Smooth muscle cell (in vitro differentiated cells): ENCODE results near the gene TOR1B. TPM values are rescaled to one million over a fixed set of nuclear protein-coding genes. Genes with fewer than 3 reads are reported as not detected.

Experiments
- DNase-seq: peaks from one replicate; lab custom pipeline; 2025; ENCODE audit not compliant: unreplicated experiment; lab: John Stamatoyannopoulos, UW
- H2AFZ ChIP-seq: fragments of 200-600 bp; sonication (generic); 2 replicates; pipeline ENCODE4 v1.6.0; 2016; ENCODE audit warnings: antibody characterized with exemption, low read depth, mild to moderate bottlenecking
- H3F3A ChIP-seq: fragments of 200-600 bp; sonication (generic); 2 replicates; pipeline ENCODE4 v1.6.0; 2017; ENCODE audit warnings: antibody characterized with exemption, low read depth
- H3K27ac ChIP-seq: fragments of 200-600 bp; sonication (generic); 2 replicates; pipeline ENCODE4 v1.5.1; 2016; ENCODE audit warnings: low read depth, mild to moderate bottlenecking
- H3K27me3 ChIP-seq: fragments of 200-600 bp; sonication (generic); 2 replicates; pipeline ENCODE4 v1.6.1; 2016; ENCODE audit warnings: low read depth, mild to moderate bottlenecking
- H3K36me3 ChIP-seq: fragments of 200-600 bp; sonication (generic); 2 replicates; pipeline ENCODE4 v1.5.1; 2016; ENCODE audit warnings: low read depth
- H3K4me1 ChIP-seq: fragments of 200-600 bp; sonication (generic); 2 replicates; pipeline ENCODE4 v1.5.1; 2016; ENCODE audit warnings: low read depth
- H3K4me2 ChIP-seq: fragments of 200-600 bp; sonication (generic); 2 replicates; pipeline ENCODE4 v1.6.0; 2016; ENCODE audit warnings: mild to moderate bottlenecking
- H3K4me3 ChIP-seq: fragments of 200-600 bp; sonication (generic); 2 replicates; pipeline ENCODE4 v1.5.1; 2016; ENCODE audit warnings: mild to moderate bottlenecking
- H3K79me2 ChIP-seq: fragments of 200-600 bp; sonication (generic); 2 replicates; pipeline ENCODE4 v1.6.0; 2016; ENCODE audit warnings: low read depth, mild to moderate bottlenecking
- H3K9ac ChIP-seq: fragments of 200-600 bp; sonication (generic); 2 replicates; pipeline ENCODE4 v1.6.0; 2016; ENCODE audit warnings: low read depth
- H3K9me3 ChIP-seq: fragments of 200-600 bp; sonication (generic); replicated peaks from 2 replicates; pipeline ENCODE4 v1.5.1; 2016; ENCODE audit warnings: low read depth
- H4K20me1 ChIP-seq: fragments of 200-600 bp; sonication (generic); 2 replicates; pipeline ENCODE4 v1.6.0; 2016; ENCODE audit warnings: low read depth
- WGBS: methylation state at CpG from one replicate; pipeline ENCODE4 v1.1.7; 2016; ENCODE audit warnings: low lambda C conversion rate; 5-methylcytosine and 5-hydroxymethylcytosine counted together
- polyA plus RNA-seq: library from polyadenylated mRNA; unstranded; fragments of >200 nt; fragmentation: Nextera tagmentation; extraction: Ambion mirVana; gene quantifications from 2 replicates; pipeline ENCODE4 v1.2.1, GENCODE V29; 2016
- total RNA-seq: library from RNA; depleted of rRNA; stranded (reverse); fragments of >200 nt; gene quantifications from 2 replicates; pipeline ENCODE4 v1.2.3, GENCODE V29; 2014
- TF ChIP-seq, protein P1 (sequence below): fragments of 200-600 bp; sonication (generic); IDR thresholded peaks from 2 replicates; pipeline ENCODE4 v1.5.1; 2017; ENCODE audit warnings: borderline replicate concordance, mild to moderate bottlenecking, antibody characterized with exemption; ENCODE audit not compliant: insufficient read depth, poor library complexity, severe bottlenecking

Gene TOR1B
- total and polyA plus RNA-seq, 2 experiments from 2014 or later = 10.3 to 60.0 TPM

DNA sequence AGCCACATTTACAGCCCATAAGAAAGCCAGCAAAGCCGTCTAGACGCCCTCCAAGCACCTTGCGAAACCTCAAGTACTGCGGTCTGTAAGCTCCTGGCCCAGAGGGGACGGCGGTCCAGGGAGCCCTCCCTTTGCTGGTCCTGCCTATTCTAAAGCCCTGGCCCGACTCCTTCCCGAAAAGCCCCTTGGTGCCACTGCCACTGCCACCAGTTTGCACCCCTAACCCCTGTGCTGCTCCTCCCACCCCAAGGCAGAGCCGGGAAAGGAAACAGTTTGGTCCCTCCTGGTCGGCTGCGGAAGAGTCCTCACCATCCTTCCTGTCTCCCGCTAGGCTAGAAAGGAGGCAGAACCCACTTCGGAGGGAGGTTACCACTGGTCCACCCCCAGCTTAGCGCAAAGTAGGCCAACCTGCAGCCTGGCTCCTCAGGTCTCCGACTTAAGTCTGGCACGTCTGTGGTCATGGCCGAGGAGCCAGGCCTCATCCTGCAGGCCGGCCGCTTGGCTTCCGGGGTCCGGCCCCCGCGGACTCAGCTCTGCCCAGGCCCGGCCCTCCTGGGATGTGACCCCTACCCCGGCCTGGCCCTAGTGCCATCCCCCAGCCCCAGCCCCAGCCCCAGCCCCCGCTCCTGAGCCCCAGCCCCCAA, 20.0 kb downstream of the TOR1B start:
- peak overlapping the region; percentile 73 for H3K9ac ChIP-seq
- 22% methylated on average over 25 of the region's 26 CpGs for WGBS
- H3F3A ChIP-seq = no peaks in the 10 kb centered on the region
- peak overlapping the region; percentile 91 for H3K4me2 ChIP-seq
- peaks cover 6% of the 10 kb centered on the region for H3K4me1 ChIP-seq
- H3K4me3 ChIP-seq = peak overlapping the region; percentile 78
- H3K27me3 ChIP-seq = no peaks in the 10 kb centered on the region
- no peaks in the 10 kb centered on the region for H4K20me1 ChIP-seq
- no peaks in the 10 kb centered on the region for H3K36me3 ChIP-seq
- DNase-seq = no peak
- TF ChIP-seq, protein P1, sequence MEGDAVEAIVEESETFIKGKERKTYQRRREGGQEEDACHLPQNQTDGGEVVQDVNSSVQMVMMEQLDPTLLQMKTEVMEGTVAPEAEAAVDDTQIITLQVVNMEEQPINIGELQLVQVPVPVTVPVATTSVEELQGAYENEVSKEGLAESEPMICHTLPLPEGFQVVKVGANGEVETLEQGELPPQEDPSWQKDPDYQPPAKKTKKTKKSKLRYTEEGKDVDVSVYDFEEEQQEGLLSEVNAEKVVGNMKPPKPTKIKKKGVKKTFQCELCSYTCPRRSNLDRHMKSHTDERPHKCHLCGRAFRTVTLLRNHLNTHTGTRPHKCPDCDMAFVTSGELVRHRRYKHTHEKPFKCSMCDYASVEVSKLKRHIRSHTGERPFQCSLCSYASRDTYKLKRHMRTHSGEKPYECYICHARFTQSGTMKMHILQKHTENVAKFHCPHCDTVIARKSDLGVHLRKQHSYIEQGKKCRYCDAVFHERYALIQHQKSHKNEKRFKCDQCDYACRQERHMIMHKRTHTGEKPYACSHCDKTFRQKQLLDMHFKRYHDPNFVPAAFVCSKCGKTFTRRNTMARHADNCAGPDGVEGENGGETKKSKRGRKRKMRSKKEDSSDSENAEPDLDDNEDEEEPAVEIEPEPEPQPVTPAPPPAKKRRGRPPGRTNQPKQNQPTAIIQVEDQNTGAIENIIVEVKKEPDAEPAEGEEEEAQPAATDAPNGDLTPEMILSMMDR = no peak
- no peak overlapping the region for H2AFZ ChIP-seq
- peaks cover 19% of the 10 kb centered on the region for H3K79me2 ChIP-seq
- no peaks in the 10 kb centered on the region for H3K9me3 ChIP-seq
- H3K27ac ChIP-seq = no peak overlapping the region

DNA sequence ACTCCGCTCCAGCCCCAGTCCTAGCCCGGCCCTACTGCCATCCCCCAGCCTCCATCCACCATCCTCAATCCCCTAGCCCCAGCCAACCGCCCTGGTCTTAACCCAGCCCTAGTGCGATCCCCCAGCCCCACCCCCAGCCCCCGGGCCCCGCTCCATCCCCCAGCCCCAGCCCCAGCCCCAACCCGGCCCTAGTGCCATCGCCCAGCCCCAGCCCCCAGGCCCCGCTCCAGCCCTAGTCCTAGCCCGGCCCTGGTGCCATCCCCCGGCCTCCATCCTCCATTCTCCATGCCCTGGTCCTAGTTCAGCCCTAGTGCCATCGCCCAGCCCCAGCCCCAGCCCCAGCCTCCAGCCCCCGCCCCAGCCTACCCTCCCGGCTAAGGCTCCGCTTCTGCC, 20.6 kb downstream of the TOR1B start:
- H3K27ac ChIP-seq = no peak overlapping the region
- no peaks in the 10 kb centered on the region for H3K27me3 ChIP-seq
- peaks cover 19% of the 10 kb centered on the region for H3K79me2 ChIP-seq
- TF ChIP-seq, protein P1 = no peak
- no peaks in the 10 kb centered on the region for H3F3A ChIP-seq
- H3K4me1 ChIP-seq = peaks cover 6% of the 10 kb centered on the region
- no peaks in the 10 kb centered on the region for H4K20me1 ChIP-seq
- no peaks in the 10 kb centered on the region for H3K9me3 ChIP-seq
- no peak for DNase-seq
- peak overlapping the region; percentile 73 for H3K9ac ChIP-seq
- H3K4me2 ChIP-seq = peak overlapping the region; percentile 91
- H2AFZ ChIP-seq = no peak overlapping the region
- peak overlapping the region; percentile 78 for H3K4me3 ChIP-seq
- WGBS = 3% methylated on average over 4 of the region's 15 CpGs
- H3K36me3 ChIP-seq = no peaks in the 10 kb centered on the region

DNA sequence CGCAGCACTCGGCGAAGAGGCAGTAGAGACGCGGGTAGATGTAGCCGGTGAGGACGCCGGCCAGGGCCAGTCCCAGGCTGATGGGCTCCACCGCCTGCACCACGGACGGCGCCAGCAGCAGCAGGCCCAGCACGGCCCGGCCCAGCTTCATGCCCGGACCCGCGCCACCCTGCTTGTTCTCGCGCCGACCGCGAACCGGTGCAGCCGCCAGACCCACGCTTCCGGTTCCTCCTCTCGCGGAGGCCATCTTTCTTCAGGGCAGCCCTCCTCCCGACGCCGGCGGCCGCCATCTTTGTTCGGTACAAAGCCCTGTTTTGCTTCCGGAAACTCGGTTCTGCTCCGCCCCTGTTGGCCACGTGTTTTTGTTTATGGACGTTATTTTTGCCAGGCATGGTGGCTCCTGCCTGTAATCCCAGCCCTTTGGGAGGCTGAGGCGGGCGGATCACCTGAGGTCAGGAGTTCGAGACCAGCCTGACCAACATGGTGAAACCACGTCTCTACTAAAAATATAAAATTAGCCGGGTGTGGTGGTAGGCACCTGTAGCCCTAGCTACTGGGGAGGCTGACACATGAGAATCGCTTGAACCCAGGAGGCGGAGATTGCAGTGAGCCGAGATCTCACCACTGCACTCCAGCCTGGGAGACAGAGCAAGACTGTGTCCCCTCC, 21.1 kb downstream of the TOR1B start, which contains the start of gene TOR1A:
Gene TOR1A, minus strand, starts transcription at position 202 of the 667 bp plus-strand sequence. Its CDS starts 51 bp downstream, at position 151.
- H3K9me3 ChIP-seq = no peaks in the 10 kb centered on the region
- peak within 1 kb of the TSS; percentile 73 for H3K9ac ChIP-seq
- no peaks in the 10 kb centered on the region for H4K20me1 ChIP-seq
- TF ChIP-seq, protein P1 = no peak
- H3K4me2 ChIP-seq = peak within 1 kb of the TSS; percentile 91
- no peak within 1 kb of the TSS for H3K27ac ChIP-seq
- DNase-seq = peak; percentile 61
- H3K79me2 ChIP-seq = peaks cover 19% of the 10 kb centered on the region
- H3K36me3 ChIP-seq = no peaks in the 10 kb centered on the region
- H3F3A ChIP-seq = no peaks in the 10 kb centered on the region
- H3K4me3 ChIP-seq = peak within 1 kb of the TSS; percentile 78
- peaks cover 6% of the 10 kb centered on the region for H3K4me1 ChIP-seq
- H2AFZ ChIP-seq = no peak within 1 kb of the TSS
- 5% methylated on average over 47 of the region's 47 CpGs for WGBS
- H3K27me3 ChIP-seq = no peaks in the 10 kb centered on the region

DNA sequence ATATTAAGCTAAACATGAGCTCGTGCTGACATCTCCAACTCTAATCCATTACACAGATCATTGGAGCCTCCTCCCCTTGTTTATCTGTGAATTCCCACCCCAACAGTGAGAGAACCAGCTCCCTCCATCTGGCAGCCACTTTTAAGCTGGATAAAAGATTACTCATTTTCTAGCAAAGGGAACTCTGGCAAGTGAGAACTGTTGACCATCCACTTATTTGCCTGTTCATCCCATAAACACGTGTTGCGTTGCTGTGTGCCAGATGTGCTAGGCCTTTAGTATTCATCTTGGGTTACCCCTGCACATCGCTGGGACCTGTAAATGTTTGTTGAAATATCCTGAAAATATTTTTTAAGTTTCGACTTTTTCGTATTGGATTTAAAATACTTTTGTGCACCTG, 23.4 kb downstream of the TOR1B start:
- Histone ChIP-seq H3K9me3 (no peaks in the 10 kb centered on the region), H3K4me3 (no peak overlapping the region), H3K27me3 (no peaks in the 10 kb centered on the region), H2AFZ (no peak overlapping the region), H3K4me2 (no peak overlapping the region), H3K79me2 (peaks cover 18% of the 10 kb centered on the region), H3K4me1 (peaks cover 6% of the 10 kb centered on the region), H3K27ac (no peak overlapping the region), H3K36me3 (peaks cover 4% of the 10 kb centered on the region), H3F3A (no peaks in the 10 kb centered on the region), H4K20me1 (no peaks in the 10 kb centered on the region), H3K9ac (no peak overlapping the region)
- TF ChIP-seq, protein P1 = no peak
- no peak for DNase-seq
- 95% methylated on average over 6 of the region's 6 CpGs for WGBS
